ENCODE measurements around the gene ABCA7.

Gene ABCA7

DNA sequence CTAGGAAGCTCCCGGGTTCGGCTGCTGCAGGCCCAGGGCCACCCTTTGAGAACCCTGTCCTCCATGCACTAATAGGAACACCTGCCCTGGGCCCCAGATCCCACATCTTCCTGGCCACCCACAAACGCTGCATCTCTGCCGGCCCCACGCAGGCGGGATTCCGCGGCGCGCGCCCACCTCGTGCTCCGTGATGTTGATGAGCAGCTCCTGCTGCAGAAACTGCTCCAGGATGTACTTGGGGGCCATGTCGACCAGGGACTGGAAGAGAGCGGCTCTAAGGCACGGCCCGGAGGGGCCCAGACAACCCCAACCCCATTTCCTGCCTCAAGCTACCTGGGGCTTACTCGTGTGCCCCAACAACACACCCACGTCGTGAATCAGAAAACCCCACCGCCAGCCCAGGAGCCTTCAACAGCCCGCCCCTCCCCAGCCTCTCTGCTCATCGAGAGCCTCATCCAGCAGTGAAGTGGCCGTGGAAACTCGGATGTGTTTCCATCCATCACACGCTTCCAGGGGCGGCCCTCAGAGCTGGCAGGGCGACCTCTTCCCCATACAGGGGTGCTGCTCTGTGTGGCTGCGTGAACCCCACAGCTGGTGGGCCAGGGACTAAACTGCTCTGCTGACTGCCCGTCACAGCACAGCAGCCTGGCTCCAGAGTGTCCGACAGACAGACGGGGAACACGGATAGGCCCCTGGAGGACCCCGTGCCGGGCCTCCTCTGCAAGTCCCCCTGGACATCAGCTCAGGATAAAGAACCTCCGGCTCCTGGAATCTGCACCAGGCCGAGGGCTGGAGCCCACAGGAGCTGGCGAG lies 51.0 kb downstream of the ABCA7 start:
- DNase-seq = peak in 1 of 4 experiments; percentile 2

DNA sequence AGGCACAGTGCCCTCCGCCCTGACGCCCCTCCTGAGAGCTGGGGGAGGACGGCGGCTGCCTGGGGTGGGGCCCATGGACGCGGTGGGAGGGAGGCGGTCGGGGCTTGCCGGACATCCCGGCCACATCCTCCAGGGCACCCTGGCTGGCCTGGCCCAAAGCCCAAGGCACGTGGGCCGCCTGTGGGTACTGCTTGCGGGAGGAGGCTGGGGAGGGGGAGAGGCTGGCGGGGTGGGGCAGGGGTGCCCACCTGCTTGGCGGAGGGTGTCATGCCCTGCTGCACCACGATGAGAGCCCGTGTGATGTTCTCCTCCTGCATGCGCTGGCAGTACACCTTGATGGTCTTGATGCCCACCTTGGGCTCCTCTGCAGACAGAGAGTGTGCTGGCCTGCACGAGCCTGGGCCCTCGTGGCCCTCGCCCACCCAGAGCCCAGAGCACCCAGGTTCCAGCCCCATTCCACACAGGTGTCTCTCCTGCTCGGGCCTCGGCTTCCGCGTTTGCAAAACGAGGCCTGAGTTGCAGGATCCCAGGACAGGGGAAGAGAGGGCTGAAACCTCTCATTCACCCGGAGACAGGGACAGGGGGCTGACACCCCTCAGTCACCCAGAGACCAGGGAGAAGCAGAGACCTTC lies 51.8 kb downstream of the ABCA7 start:
- no peak for DNase-seq

DNA sequence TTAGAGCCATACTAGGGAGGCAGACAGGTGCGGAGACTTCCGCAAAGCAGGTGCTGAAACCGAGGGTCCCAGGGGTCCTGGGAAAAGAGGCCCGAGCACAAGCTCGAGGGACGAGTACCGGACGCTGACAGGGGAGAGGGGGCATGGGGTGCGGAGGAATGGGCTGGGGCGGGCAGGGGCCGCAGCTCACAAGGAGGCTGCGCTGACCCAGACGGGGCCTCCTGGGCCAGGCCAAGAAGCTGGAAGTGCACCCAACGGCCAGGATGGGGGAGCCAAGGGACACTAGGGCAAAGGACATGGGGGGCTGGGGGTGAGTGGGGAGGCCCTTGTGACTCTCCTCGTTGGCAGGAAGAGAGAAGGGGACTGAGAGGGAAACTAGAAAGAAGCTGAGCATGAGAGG lies 53.4 kb downstream of the ABCA7 start:
- no peak for DNase-seq

DNA sequence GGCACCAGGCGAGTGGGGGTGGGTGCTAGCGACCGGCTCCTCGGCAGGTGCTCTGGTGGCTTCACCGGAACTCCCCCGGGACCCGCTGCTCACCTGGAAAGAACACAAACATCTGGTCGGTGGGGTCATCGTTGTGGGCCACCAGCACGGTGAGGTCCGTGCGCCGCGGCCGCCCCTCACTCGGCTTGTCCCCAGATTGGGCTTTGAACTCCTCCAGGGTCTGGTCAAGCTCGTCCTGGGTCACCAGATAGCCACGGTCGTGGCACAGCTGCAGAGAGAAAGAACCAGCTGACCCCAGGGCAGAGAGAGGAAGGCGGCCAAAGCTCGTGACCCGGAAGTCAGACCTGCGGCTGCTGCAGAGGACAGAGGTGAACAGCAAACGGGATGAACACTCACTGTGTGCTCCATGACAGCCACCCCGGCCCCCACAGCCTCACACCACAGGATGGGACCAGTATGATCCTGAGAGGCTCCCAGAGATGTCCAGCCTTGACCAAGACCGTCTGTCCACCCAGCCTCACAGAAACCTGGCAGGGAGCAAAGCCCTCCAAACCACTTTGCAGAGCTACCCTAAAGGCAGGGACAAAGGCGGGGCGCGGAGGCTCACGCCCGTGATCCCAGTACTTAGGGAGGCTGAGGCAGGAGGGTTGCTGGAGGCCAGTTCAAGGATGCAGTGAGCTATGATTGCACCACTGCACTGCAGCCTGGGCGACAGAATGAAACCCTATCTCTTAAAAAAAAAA lies 54.1 kb downstream of the ABCA7 start:
- DNase-seq = no peak

DNA sequence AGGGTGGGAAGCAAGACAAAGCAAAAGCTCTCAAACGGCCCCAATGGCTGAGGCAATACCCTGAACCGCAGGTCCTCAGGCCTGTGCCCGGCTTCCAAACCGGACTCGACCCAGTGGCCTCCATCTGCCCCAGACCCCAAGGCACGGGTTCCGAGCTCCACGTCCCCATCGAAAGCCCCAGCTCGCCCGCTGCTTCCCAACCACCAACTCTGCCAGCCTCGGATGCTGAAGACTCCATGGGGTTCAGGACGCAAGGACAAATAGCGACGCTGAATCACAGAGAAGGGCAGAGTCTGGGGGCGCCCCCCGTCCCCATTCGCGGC lies 54.7 kb downstream of the ABCA7 start:
- no peak for DNase-seq

DNA sequence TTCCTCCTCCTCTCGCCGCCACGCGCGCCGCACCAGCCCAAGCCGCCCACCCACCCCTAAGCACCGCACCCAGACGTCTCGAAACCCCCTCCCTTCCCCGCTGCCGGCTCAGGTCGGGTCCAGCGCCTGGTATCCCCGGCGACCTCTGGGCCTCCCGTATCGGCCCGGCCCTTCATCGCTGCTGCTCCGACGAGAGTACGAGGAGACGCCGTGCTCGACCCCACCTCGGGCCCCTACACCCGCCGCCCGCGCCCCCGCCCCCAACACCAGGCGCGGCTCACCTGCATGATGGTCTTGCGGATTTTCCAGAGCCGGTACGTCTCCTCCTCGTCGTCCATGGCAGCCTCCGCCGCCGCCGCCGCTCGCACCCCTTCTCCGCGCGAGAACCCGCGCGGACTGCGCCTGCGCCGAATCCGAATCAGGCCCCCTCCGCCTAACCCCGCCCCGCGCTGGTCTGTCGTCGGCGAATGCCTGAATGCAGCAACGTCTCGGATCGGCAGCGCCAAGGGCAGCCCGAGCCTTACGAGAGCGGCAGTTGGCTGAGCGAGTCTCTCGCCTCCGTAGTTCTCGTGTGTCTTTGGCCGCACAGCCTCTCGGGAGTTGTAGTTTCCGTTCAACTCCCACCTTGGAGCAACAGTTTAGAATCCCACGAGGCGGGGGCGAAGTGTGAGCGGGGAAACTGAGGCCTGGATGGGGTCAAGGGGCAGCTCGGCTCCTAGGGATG lies 55.2 kb downstream of the ABCA7 start, which contains the start of gene POLR2E:
Gene POLR2E, minus strand, starts transcription at position 398 of the 724 bp plus-strand sequence. Its CDS starts 60 bp downstream, at position 338.
- DNase-seq = peak; percentile 99

DNA sequence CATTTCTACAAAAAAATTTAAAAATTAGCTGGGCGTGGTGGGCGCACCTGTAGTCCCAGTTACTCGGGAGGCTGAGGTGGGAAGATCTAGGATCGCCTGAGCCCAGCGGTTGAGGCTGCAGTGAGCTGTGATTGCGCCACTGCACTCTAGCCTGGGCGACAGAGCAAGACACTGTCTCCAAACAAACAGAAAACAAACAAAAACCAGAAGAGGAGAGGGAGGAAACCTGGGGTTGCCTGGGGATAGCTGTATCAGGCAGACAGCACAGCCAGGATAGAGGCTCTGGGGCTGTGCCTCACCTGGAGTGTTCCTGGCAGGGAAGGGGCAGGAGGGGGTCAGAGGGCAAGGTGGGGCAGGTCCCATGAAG lies 57.9 kb downstream of the ABCA7 start:
- DNase-seq = peak in 2 of 4 experiments; percentile 39 to 45

DNA sequence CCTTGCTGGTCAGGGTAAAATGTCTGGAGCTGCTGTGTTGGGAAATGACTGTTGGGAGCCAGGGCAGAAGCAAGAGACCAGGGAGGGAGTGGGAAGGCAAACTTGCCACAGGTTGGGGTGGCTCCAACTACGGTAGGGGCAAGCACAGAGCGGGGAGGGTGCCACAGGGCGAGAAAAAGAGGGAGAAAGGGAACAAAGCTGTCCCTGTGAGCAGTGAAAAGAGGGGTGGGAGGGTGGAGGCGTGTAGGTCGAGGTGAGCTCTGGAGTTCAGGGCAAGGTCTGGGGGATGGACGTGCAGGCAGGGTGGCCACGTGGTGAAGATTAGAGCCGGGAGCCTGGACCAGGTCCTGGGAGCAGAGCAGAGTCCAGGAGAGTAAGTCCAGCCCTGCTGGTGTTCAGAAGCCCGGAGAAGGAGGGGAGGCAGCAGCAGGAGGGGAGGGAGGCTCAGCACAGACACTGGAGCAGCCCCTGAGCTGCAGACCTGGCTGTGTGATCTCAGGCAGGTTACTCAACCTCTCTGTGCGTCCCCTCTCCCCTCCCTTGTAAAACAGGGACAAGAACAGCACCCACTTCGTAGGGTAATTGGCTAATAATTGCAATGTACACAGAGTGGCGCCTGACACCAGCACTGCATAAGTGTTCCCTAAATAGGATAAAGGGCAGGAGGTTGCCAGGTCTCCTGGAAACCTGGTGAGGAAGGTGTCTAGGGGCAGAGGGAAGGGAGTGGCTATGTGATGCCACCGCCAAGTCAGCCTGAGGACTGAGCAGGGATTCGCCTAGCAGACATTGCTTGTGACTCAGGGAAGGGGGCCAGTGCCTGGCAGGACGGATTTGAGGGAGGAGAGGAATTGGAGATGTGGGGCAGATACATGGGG lies 58.5 kb downstream of the ABCA7 start:
- DNase-seq = peak in 2 of 4 experiments; percentile 38 to 44

DNA sequence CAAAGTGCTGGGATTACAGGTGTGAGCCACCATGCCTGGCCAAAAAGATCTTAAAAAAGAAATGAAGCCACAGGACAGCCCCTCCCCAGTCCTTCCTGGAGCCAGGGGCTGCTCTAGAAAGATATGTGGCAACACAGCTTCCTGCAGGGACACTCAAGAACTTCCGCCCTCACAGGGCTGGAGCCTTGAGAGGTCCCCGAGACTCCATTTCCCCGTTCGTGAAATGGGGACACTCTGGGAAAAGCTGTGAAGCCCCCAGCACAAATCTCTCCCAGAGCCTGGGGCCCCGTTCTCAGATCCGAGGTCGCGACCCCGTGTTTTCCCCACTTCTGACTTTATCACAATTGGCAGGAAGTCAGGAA lies 61.4 kb downstream of the ABCA7 start:
- DNase-seq = peak; percentile 65 to 86 (median 84)

DNA sequence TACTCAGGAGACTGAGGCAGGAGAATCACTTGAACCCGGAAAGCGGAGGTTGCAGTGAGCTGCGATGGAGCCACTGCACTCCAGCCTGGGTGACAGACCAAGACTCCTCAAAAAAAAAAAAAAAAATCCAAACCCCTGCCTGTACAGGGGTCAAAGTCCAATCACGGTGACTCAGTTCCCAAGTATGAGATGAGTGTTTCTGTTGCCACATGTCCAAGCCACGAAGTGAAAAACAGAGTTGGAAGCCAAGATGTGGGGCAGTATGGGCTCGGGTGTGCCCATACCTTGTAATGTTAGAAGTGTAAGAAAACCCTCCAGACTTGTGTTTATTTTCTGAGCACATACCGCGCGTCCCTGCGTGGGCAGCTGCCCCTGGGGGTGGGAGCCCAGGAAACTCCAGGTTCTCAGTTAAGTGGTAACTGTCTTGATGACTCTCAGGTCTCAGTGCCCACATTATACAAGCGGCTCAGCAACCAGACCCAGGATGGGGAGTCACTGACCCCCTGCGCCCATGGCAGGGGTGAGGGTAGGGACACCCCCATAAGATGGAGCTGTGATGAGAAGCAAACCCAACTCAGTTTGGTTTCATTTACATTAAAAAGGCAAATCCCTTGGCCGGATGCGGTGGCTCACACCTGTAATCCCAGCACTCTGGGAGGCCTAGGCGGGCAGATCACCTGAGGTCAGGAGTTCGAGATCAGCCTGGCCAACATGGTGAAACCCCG lies 62.7 kb downstream of the ABCA7 start:
- DNase-seq = peak; percentile 61 to 87 (median 70)

DNA sequence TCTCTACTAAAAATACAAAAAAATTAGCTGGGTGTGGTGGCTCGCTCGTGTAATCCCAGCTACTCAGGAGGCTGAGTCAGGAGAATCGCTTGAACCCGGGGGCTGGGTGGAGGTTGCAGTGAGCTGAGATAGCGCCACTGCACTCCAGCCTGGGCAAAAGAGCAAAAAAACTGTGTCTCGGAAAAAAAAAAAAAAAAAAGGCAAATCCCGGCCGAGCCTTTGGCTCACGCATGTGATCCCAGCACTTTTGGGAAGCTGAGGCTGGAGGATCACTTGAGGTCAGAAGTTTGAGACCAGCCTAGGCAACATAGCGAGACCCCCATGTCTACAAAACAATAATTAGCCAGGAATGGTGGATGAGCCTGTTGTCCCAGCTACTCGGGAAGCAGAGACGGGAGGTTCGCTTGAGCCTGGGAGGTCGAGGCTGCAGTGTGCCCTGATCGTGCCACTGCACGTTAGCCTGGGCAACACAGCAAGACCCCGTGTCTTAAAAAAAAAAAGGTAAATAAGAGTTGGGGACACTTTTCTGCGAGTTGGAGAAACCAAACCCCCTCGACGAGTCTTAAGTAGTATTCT lies 63.3 kb downstream of the ABCA7 start:
- no peak for DNase-seq

DNA sequence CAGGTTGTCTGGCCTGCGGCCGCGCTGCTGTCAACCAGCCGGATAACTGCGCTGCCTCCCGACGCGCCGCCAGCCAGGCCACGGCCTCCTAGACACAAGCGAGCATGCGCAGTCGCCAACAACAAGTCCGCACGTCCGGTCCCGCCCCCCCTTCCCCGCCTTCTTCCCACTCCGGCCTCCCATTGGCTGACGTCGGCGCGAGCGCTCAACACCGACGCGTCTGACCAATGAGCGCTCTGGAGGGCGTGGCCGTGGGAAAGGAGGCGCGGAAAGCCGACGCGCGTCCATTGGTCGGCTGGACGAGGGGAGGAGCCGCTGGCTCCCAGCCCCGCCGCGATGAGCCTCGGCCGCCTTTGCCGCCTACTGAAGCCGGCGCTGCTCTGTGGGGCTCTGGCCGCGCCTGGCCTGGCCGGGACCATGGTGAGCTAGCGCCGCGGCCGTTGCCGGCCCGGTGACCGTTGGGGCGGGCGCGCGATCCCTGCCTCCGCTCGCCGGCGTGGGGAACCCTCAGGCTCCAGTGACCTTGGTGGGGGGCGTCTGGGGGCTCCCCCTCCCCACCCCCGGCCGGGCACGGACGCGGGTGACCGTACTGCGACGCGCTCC lies 63.9 kb downstream of the ABCA7 start, which contains the start of gene GPX4:
Gene GPX4, plus strand, starts transcription at position 287 of the 603 bp plus-strand sequence. Its CDS starts 50 bp downstream, at position 337.
- DNase-seq = peak; percentile 100

DNA sequence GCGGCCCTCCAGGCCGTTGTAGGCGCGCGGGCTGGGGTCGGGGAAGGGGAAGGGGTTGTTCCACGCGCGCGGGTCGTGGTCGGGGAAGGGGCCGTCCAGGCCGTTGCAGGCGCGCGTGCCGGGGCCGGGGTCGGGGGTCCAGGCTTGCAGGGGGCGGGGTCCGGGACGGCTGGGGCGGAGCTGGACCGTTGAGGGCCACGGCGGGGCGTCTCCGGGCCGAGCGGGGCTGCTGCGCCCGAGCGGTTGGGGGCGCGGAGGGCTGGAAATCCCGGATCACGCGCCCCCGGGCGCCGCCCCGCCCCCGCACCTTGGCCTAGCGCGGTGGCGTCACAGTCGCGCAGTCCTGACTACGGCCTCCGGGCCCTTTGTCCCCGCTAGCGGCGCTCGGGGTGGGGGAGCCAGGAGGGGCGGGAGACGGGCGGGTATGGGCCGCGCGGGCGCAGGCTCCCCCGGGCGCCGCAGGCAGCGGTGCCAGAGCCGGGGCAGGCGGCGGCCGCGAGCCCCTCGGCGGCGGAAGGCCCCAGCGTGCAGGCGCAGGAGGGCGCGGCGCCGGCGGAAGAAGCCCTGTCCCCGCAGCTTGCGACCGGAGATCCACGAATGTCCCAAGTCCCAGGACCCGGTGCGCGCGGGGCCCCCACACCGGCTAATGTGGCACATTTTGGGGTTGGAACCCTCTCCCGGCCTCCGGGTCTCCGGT lies 64.6 kb downstream of the ABCA7 start:
- DNase-seq = peak; percentile 92 to 97 (median 94)

DNA sequence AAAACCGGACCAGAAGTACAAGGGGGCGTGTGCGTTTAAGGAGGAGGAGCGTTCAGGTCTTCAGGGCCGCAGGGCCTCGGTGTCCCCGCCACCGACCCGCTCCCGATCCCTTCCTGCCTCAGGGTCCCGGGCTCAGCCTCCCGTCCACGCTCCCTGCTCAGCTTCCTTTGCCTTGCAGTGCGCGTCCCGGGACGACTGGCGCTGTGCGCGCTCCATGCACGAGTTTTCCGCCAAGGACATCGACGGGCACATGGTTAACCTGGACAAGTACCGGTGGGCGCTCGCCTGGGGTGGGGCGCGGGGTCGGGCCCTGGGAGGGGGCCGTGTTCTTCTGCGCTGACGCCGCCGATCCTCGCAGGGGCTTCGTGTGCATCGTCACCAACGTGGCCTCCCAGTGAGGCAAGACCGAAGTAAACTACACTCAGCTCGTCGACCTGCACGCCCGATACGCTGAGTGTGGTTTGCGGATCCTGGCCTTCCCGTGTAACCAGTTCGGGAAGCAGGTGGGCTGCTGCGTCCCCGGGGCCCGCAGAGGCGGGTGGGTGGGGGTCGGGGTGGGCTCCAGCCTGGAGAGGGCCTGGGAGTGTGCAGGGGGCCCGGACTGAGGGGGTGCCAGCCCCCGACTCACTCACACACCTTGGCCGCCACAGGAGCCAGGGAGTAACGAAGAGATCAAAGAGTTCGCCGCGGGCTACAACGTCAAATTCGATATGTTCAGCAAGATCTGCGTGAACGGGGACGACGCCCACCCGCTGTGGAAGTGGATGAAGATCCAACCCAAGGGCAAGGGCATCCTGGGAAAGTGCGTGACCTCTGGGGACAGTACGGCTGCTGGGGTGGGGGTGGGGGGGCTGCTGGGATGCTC lies 65.3 kb downstream of the ABCA7 start:
- DNase-seq = peak in 1 of 4 experiments; percentile 59

DNA sequence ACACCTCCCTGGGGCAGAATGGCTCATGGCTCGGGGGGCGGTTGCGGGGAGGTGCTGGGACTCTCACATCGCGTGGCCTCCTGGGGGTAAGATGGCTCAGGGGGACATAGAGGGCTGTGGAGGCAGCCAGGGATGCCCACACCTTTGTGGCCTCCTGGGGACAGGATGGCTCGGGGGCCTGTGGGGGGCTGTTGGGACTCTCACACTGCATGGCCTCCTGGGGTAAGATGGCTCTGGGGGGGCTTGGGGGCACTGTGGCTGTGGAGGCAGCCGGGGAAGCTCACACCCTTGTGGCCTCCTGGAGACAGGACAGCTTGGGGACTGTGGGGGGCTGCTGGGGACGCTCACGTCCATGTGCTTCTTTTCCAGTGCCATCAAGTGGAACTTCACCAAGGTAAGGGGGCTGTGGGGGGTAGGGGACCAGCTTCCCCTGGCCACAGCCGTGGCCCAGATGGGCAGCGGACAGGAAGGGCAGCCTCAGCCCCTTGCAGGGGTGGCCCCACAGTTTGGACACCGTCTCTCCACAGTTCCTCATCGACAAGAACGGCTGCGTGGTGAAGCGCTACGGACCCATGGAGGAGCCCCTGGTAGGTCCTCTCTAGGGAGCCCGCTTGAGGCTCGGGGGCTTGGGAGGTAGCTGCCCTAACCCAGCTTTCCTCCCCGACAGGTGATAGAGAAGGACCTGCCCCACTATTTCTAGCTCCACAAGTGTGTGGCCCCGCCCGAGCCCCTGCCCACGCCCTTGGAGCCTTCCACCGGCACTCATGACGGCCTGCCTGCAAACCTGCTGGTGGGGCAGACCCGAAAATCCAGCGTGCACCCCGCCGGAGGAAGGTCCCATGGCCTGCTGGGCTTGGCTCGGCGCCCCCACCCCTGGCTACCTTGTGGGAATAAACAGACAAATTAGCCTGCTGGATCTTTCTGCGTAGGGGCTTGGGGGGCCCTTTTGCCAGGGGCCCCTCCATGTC lies 66.2 kb downstream of the ABCA7 start:
- DNase-seq = no peak

DNA sequence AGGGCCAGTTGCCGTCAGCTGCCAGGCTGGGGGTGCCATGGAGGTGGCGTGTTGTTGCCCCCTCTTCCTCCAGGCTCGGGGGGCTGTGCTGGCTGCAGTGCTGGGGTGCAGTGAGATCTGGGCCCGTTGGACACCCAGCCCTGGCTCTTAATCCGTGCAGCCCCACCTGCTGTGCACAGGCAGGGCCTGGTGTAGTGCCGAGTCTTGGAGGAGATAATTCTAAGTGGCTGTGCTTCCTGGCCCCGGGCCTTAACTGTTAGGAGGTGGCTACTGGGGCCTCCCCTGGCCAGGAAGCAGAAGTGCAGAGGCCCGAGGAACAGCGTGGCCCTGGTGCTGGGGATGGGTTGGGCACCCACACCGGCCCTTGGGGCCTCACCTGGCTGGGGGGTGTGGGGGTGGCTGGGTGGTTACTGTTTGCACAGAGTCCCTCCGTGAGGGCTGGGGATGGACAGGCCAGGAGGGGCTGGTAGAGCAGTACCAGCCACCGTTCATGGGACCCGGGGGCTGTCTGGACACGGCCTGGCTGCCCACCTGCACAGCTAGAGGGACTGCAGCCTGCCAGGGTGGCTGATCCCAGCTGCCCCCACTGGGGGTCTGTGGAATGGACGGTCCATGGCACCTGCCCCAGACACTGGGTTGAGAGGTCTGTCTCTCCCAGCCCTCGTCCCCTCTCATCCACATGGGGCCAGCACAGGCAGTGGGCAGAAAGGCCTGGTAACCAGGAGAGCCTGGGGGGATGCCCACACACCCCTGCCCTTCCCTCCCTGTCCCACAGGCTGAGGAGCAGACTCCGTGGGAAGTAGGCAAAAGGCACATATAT lies 67.1 kb downstream of the ABCA7 start:
- peak in 3 of 4 experiments; percentile 62 to 69 (median 64) for DNase-seq

Data from suppressor macrophage (primary cell).